Activated naive CD4-positive, alpha-beta T cell treated with Interleukin-2 at 50 U/mL for 16 hours (primary cell): ENCODE measurements around the gene TMEM198.

ENCODE experiments used
- DNase-seq: peaks from one replicate; pipeline ENCODE4 v3.0.0-alpha.2; 2020

The TMEM198 gene

GRCh38 chr2:219593154-219593553 lies 49.3 kb downstream of the TMEM198 start:
- DNase-seq = no peak

GRCh38 chr2:219595256-219595655 lies 51.4 kb downstream of the TMEM198 start:
- no peak for DNase-seq

GRCh38 chr2:219596954-219597551 lies 53.2 kb downstream of the TMEM198 start:
- no peak for DNase-seq

- DNase-seq = peak; percentile 94
Measured at GRCh38 chr2:219597552-219598307, 53.9 kb downstream of the TMEM198 start, which contains the start of gene STK11IP. STK11IP (plus strand) TSS chr2:219597857; CDS start chr2:219598120, 263 bp downstream.

- no peak for DNase-seq
Measured at GRCh38 chr2:219598308-219599078, 54.7 kb downstream of the TMEM198 start.
